ENCODE measurements around the gene MT3. TPM values are rescaled to one million over a fixed set of nuclear protein-coding genes. Genes with fewer than 3 reads are reported as not detected.

Gene MT3
- total RNA-seq, 1 experiment from 2014 or later = not detected

GRCh38 chr16:56547120-56547948, 42.0 kb upstream of the MT3 start:
- DNase-seq = peak in 1 of 2 experiments; percentile 16
- no peaks in the 10 kb centered on the region for H3K36me3 ChIP-seq (ENCODE audit: low read depth)
- no peaks in the 10 kb centered on the region for H3K79me2 ChIP-seq (ENCODE audit: low read depth)
- no peak overlapping the region for H2AFZ ChIP-seq
- no peaks in the 10 kb centered on the region for H4K20me1 ChIP-seq (ENCODE audit: insufficient read depth)
- POLR2A ChIA-PET (ENCODE audit: unreplicated experiment) = interaction anchor here (0.6 kb wide), 1 partner anchor 96 kb away, joined by 6 read pairs; no protein-coding TSS in a partner anchor
- no peaks in the 10 kb centered on the region for H3K27me3 ChIP-seq (ENCODE audit: insufficient read depth, low read depth)
- H3F3A ChIP-seq (ENCODE audit: insufficient read depth, low read depth) = peaks cover 4% of the 10 kb centered on the region; the same call in 1 of the 2 replicates
- CTCF ChIA-PET = interaction anchor here (0.6 kb wide), 1 partner anchor 69 kb away, joined by 3 read pairs; no protein-coding TSS in a partner anchor
- intact Hi-C loops (cut with micrococcal nuclease; ENCODE audit: unreplicated experiment) = no loop called here
- TF ChIP-seq CTCF (conservative IDR thresholded peaks at IDR 0.05) (no peak), EZH2 (IDR thresholded peaks at IDR 0.05; ENCODE audit: low read depth) (no peak)
- H3K27ac ChIP-seq = no peak overlapping the region
- BruUV-seq (replicated peaks) = no TSS peak
- H3K9me2 ChIP-seq (ENCODE audit: insufficient read depth) = no peaks in the 10 kb centered on the region
- H3K4me1 ChIP-seq (replicated peaks; ENCODE audit: insufficient read depth) = no peaks in the 10 kb centered on the region
- H3K9me3 ChIP-seq (ENCODE audit: insufficient read depth, low read depth) = no peaks in the 10 kb centered on the region
- no peak overlapping the region for H3K4me2 ChIP-seq
- H3K4me3 ChIP-seq = no peak overlapping the region

- intact Hi-C loops (cut with micrococcal nuclease; ENCODE audit: unreplicated experiment) = no loop called here
- Histone ChIP-seq H3K4me3 (no peak overlapping the region), H3K27me3 (ENCODE audit: insufficient read depth, low read depth) (no peaks in the 10 kb centered on the region), H3K9me3 (ENCODE audit: insufficient read depth, low read depth) (no peaks in the 10 kb centered on the region), H3K27ac (no peak overlapping the region), H3K79me2 (ENCODE audit: low read depth) (no peaks in the 10 kb centered on the region), H3K4me2 (no peak overlapping the region), H3F3A (ENCODE audit: insufficient read depth, low read depth) (peaks cover 4% of the 10 kb centered on the region; the same call in 1 of the 2 replicates), H3K9me2 (ENCODE audit: insufficient read depth) (no peaks in the 10 kb centered on the region), H3K36me3 (ENCODE audit: low read depth) (no peaks in the 10 kb centered on the region), H4K20me1 (ENCODE audit: insufficient read depth) (no peaks in the 10 kb centered on the region), H3K4me1 (replicated peaks; ENCODE audit: insufficient read depth) (no peaks in the 10 kb centered on the region), H2AFZ (no peak overlapping the region)
- ChIA-PET CTCF (interaction anchor here (0.6 kb wide), 1 partner anchor 70 kb away, joined by 3 read pairs; no protein-coding TSS in a partner anchor), POLR2A (ENCODE audit: unreplicated experiment) (interaction anchor here (0.6 kb wide), 1 partner anchor 96 kb away, joined by 6 read pairs; no protein-coding TSS in a partner anchor)
- no peak for DNase-seq
- no TSS peak for BruUV-seq (replicated peaks)
- TF ChIP-seq CTCF (conservative IDR thresholded peaks at IDR 0.05) = no peak
- no peak for TF ChIP-seq EZH2 (IDR thresholded peaks at IDR 0.05; ENCODE audit: low read depth)
Observed at GRCh38 chr16:56547949-56548567, 41.3 kb upstream of the MT3 start.

- Histone ChIP-seq H3K4me3 (no peak overlapping the region), H3K9me2 (ENCODE audit: insufficient read depth) (no peaks in the 10 kb centered on the region), H3F3A (ENCODE audit: insufficient read depth, low read depth) (peaks cover 4% of the 10 kb centered on the region; the same call in 1 of the 2 replicates), H3K27me3 (ENCODE audit: insufficient read depth, low read depth) (no peaks in the 10 kb centered on the region; the same call in 1 of the 2 replicates), H3K9me3 (ENCODE audit: insufficient read depth, low read depth) (no peaks in the 10 kb centered on the region), H3K79me2 (ENCODE audit: low read depth) (no peaks in the 10 kb centered on the region), H3K36me3 (ENCODE audit: low read depth) (no peaks in the 10 kb centered on the region), H3K4me1 (replicated peaks; ENCODE audit: insufficient read depth) (no peaks in the 10 kb centered on the region), H2AFZ (no peak overlapping the region), H4K20me1 (ENCODE audit: insufficient read depth) (no peaks in the 10 kb centered on the region), H3K4me2 (no peak overlapping the region), H3K27ac (no peak overlapping the region)
- DNase-seq = no peak
- ChIA-PET CTCF (interaction anchor here (0.6 kb wide), 2 partner anchors 16 to 559 kb away, joined by 3 read pairs; no protein-coding TSS in a partner anchor), POLR2A (ENCODE audit: unreplicated experiment) (no interaction called here)
- no TSS peak for BruUV-seq (replicated peaks)
- intact Hi-C loops (cut with micrococcal nuclease; ENCODE audit: unreplicated experiment) = no loop called here
- TF ChIP-seq EZH2 (IDR thresholded peaks at IDR 0.05; ENCODE audit: low read depth) (no peak), CTCF (conservative IDR thresholded peaks at IDR 0.05) (no peak)
Observed at GRCh38 chr16:56549161-56549560, 40.2 kb upstream of the MT3 start.

Data from PC-9 (cell line).